Progenitor cell of endocrine pancreas (in vitro differentiated cells): ENCODE results near the gene OR10G7. TPM values are rescaled to one million over a fixed set of nuclear protein-coding genes. Genes with fewer than 3 reads are reported as not detected.

Source experiments
- DNase-seq: peaks from one replicate; pipeline ENCODE4 v3.0.0; 2021; ENCODE audit warnings: low spot score; ENCODE audit not compliant: unreplicated experiment
- H3K27ac Mint-ChIP-seq: 2 replicates; pipeline ENCODE4 v1.8.0; 2021; ENCODE audit warnings: mild to moderate bottlenecking, moderate library complexity, mixed read lengths
- H3K27me3 Mint-ChIP-seq: 2 replicates; pipeline ENCODE4 v1.8.0; 2021; ENCODE audit warnings: mixed read lengths
- H3K36me3 Mint-ChIP-seq: 2 replicates; pipeline ENCODE4 v1.8.0; 2022; ENCODE audit warnings: mixed read lengths; ENCODE audit not compliant: insufficient read depth
- H3K4me1 Mint-ChIP-seq: 2 replicates; pipeline ENCODE4 v1.8.0; 2021; ENCODE audit warnings: low read depth, mixed read lengths
- H3K4me3 Mint-ChIP-seq: 2 replicates; pipeline ENCODE4 v1.8.0; 2021; ENCODE audit warnings: low read depth, mild to moderate bottlenecking, moderate library complexity, mixed read lengths
- H3K9me3 Mint-ChIP-seq: 2 replicates; pipeline ENCODE4 v1.8.0; 2021; ENCODE audit warnings: low read depth, mixed read lengths
- CTCF ChIP-seq: fragments of 200-600 bp; sonication (generic); IDR thresholded peaks from one replicate; pipeline ENCODE4 v1.5.0; 2021; ENCODE audit warnings: antibody characterized with exemption, mild to moderate bottlenecking; ENCODE audit not compliant: unreplicated experiment
- total RNA-seq: library from RNA; stranded (reverse); gene quantifications from 2 replicates; pipeline ENCODE4 v1.2.1, GENCODE V29; 2021

The OR10G7 gene
- total RNA-seq, 1 donor from 2014 or later: not detected

GRCh38 chr11:124069429-124070401, 28.6 kb upstream of the OR10G7 start:
- no peaks in the 10 kb centered on the region for H3K36me3 Mint-ChIP-seq
- peaks cover 4% of the 10 kb centered on the region for H3K4me1 Mint-ChIP-seq
- peak; percentile 46 for DNase-seq
- no peaks in the 10 kb centered on the region for H3K9me3 Mint-ChIP-seq
- TF ChIP-seq CTCF: peak; percentile 65
- H3K27ac Mint-ChIP-seq: no peak overlapping the region
- peaks cover 28% of the 10 kb centered on the region for H3K27me3 Mint-ChIP-seq
- peak overlapping the region; percentile 65 for H3K4me3 Mint-ChIP-seq

- H3K27ac Mint-ChIP-seq: no peak overlapping the region
- TF ChIP-seq CTCF: no peak
- peaks cover 4% of the 10 kb centered on the region for H3K4me1 Mint-ChIP-seq
- no peak overlapping the region for H3K4me3 Mint-ChIP-seq
- DNase-seq: no peak
- no peaks in the 10 kb centered on the region for H3K36me3 Mint-ChIP-seq
- peaks cover 28% of the 10 kb centered on the region for H3K27me3 Mint-ChIP-seq
- H3K9me3 Mint-ChIP-seq: no peaks in the 10 kb centered on the region
These were observed 27.5 kb upstream of the OR10G7 start for GRCh38 chr11:124068601-124069110.

GRCh38 chr11:124052966-124053365, 11.8 kb upstream of the OR10G7 start:
- H3K9me3 Mint-ChIP-seq: peaks cover 2% of the 10 kb centered on the region
- no peak for DNase-seq
- H3K4me1 Mint-ChIP-seq: no peaks in the 10 kb centered on the region
- no peak overlapping the region for H3K27ac Mint-ChIP-seq
- no peak overlapping the region for H3K4me3 Mint-ChIP-seq
- H3K27me3 Mint-ChIP-seq: no peaks in the 10 kb centered on the region
- no peak for TF ChIP-seq CTCF
- no peaks in the 10 kb centered on the region for H3K36me3 Mint-ChIP-seq

GRCh38 chr11:124050748-124051147, 9.6 kb upstream of the OR10G7 start:
- no peak for DNase-seq
- no peak for TF ChIP-seq CTCF
- Mint-ChIP-seq H3K4me3 (no peak overlapping the region), H3K36me3 (no peaks in the 10 kb centered on the region), H3K9me3 (no peaks in the 10 kb centered on the region), H3K27me3 (no peaks in the 10 kb centered on the region), H3K4me1 (no peaks in the 10 kb centered on the region), H3K27ac (no peak overlapping the region)

- no peaks in the 10 kb centered on the region for H3K4me1 Mint-ChIP-seq
- no peak overlapping the region for H3K4me3 Mint-ChIP-seq
- DNase-seq: no peak
- no peaks in the 10 kb centered on the region for H3K27me3 Mint-ChIP-seq
- H3K36me3 Mint-ChIP-seq: no peaks in the 10 kb centered on the region
- H3K27ac Mint-ChIP-seq: no peak overlapping the region
- no peaks in the 10 kb centered on the region for H3K9me3 Mint-ChIP-seq
- TF ChIP-seq CTCF: no peak
These were observed 2.3 kb upstream of the OR10G7 start for GRCh38 chr11:124043420-124043819.
